CD4-positive, alpha-beta T cell (primary cell): Measurements from ENCODE around the gene SCRT2. TPM values are rescaled to one million over a fixed set of nuclear protein-coding genes. Genes with fewer than 3 reads are reported as not detected.

Experiments used
- ATAC-seq: fragments of 200-7000 bp; cut with Tn5 transposase; one replicate; pipeline ENCODE4 v1.10.0; 2022; ENCODE audit warnings: mild to moderate bottlenecking; ENCODE audit not compliant: poor library complexity
- CTCF ChIA-PET: fragments of 350-600 bp; sonication (Branson Sonifier 250); formaldehyde crosslinking; loops from one replicate; lab custom pipeline; 2021; ENCODE audit warnings: antibody characterized with exemption, inconsistent platforms; lab: Charles Lee
- POLR2A ChIA-PET: fragments of 350-600 bp; sonication (Branson Sonifier 250); formaldehyde crosslinking; loops from one replicate; lab custom pipeline; 2021; ENCODE audit warnings: antibody characterized with exemption, inconsistent platforms; lab: Charles Lee
- DNase-seq, 14 experiments: peaks; one replicate each; pipeline ENCODE4 v3.0.0-alpha.2; 2013 to 2020; ENCODE audit warnings: mixed read lengths in 2 of 14
- H3K27ac ChIP-seq, 2 donors: one replicate each; pipeline versions ENCODE4 v1.5.1 to v1.7.0; 2013; ENCODE audit warnings: low read length in 2 of 2, low read depth in 1 of 2, mild to moderate bottlenecking in 1 of 2
- H3K27me3 ChIP-seq, 2 experiments: 1 replicate in 1 of 2; 2 replicates in 1 of 2; pipeline versions ENCODE4 v1.6.1 to v1.7.0; 2013; ENCODE audit warnings: low read length in 2 of 2, control low read depth in 1 of 2, mild to moderate bottlenecking in 1 of 2, moderate library complexity in 1 of 2; ENCODE audit not compliant: insufficient read depth in 2 of 2, control insufficient read depth in 1 of 2
- H3K36me3 ChIP-seq: one replicate; pipeline ENCODE4 v1.6.1; 2013; ENCODE audit warnings: low read length, control low read depth; ENCODE audit not compliant: insufficient read depth
- H3K4me1 ChIP-seq: one replicate; pipeline ENCODE4 v1.6.1; 2013; ENCODE audit warnings: low read length, control low read depth; ENCODE audit not compliant: insufficient read depth
- H3K4me3 ChIP-seq: one replicate; pipeline ENCODE4 v1.5.1; 2013; ENCODE audit warnings: mild to moderate bottlenecking, low read length, moderate library complexity
- H3K9me3 ChIP-seq, 2 experiments: 1 replicate in 1 of 2; 2 replicates in 1 of 2; pipeline versions ENCODE4 v1.6.1 to v1.7.0; 2013; ENCODE audit warnings: low read length in 2 of 2, mild to moderate bottlenecking in 2 of 2, control low read depth in 1 of 2, moderate library complexity in 1 of 2; ENCODE audit not compliant: control insufficient read depth in 1 of 2, insufficient read depth in 1 of 2
- H3K27ac Mint-ChIP-seq: one replicate; pipeline ENCODE4 v1.8.0; 2020; ENCODE audit warnings: mixed read lengths
- H3K27me3 Mint-ChIP-seq: one replicate; pipeline ENCODE4 v1.8.0; 2021; ENCODE audit warnings: mixed read lengths
- H3K36me3 Mint-ChIP-seq: one replicate; pipeline ENCODE4 v1.8.0; 2021; ENCODE audit warnings: low read depth, mixed read lengths
- H3K4me1 Mint-ChIP-seq: one replicate; pipeline ENCODE4 v1.8.0; 2021; ENCODE audit warnings: low read depth, mixed read lengths
- H3K4me3 Mint-ChIP-seq: one replicate; pipeline ENCODE4 v1.8.0; 2020; ENCODE audit warnings: mild to moderate bottlenecking, mixed read lengths
- H3K9me3 Mint-ChIP-seq: one replicate; pipeline ENCODE4 v1.8.0; 2020; ENCODE audit warnings: mixed read lengths
- CTCF ChIP-seq: fragments of 200-600 bp; IDR thresholded peaks from one replicate; pipeline ENCODE4 v1.8.0; 2022; ENCODE audit warnings: antibody characterized with exemption, mild to moderate bottlenecking
- intact Hi-C, 2 experiments: fragments of 100-400 bp; cut with DNase I in 1 of 2; cut with micrococcal nuclease in 1 of 2; formaldehyde crosslinking; loops; one replicate each; pipeline versions ENCODE4 v1.15.1 to v1.9.0; 2023 to 2025; cut with DNase I, micrococcal nuclease
- total RNA-seq, 174 experiments: library from RNA in 2 of 174; stranded (reverse) in 2 of 174; gene quantifications; one replicate each; pipeline ENCODE4 v1.2.3 and lab custom pipeline; 2021 to 2026

SCRT2 gene
- total RNA-seq, 2 experiments from 2014 or later: not detected

- H3K27me3 Mint-ChIP-seq: peaks cover 74% of the 10 kb centered on the region
- Histone ChIP-seq H3K4me1 (no peaks in the 10 kb centered on the region), H3K36me3 (no peaks in the 10 kb centered on the region), H3K27me3 (peaks cover 61 to 84% of the 10 kb centered on the region in 2 experiments), H3K4me3 (no peak overlapping the region), H3K27ac (no peak overlapping the region), H3K9me3 (peaks cover 0 to 6% of the 10 kb centered on the region in 2 experiments)
- ChIA-PET CTCF (no interaction called here), POLR2A (no interaction called here)
- ATAC-seq: no peak
- H3K27ac Mint-ChIP-seq: no peak overlapping the region
- DNase-seq: no peak
- H3K4me3 Mint-ChIP-seq: no peak overlapping the region
- intact Hi-C loops: no loop called here
- no peak for TF ChIP-seq CTCF
- H3K36me3 Mint-ChIP-seq: no peaks in the 10 kb centered on the region
- no peaks in the 10 kb centered on the region for H3K9me3 Mint-ChIP-seq
- H3K4me1 Mint-ChIP-seq: no peaks in the 10 kb centered on the region
These were observed 13.1 kb downstream of the SCRT2 start for GRCh38 chr20:662277-663192.

- no peak for TF ChIP-seq CTCF
- ATAC-seq: no peak
- CTCF ChIA-PET: no interaction called here
- no peak overlapping the region for H3K27ac Mint-ChIP-seq
- POLR2A ChIA-PET: no interaction called here
- Histone ChIP-seq H3K27ac (no peak overlapping the region), H3K9me3 (peaks cover 0 to 6% of the 10 kb centered on the region in 2 experiments), H3K4me3 (no peak overlapping the region), H3K4me1 (no peaks in the 10 kb centered on the region), H3K27me3 (peaks cover 58 to 80% of the 10 kb centered on the region in 2 experiments), H3K36me3 (no peaks in the 10 kb centered on the region)
- H3K9me3 Mint-ChIP-seq: no peaks in the 10 kb centered on the region
- no peak for DNase-seq
- peaks cover 68% of the 10 kb centered on the region for H3K27me3 Mint-ChIP-seq
- no peaks in the 10 kb centered on the region for H3K36me3 Mint-ChIP-seq
- no peaks in the 10 kb centered on the region for H3K4me1 Mint-ChIP-seq
- no peak overlapping the region for H3K4me3 Mint-ChIP-seq
- intact Hi-C loops: no loop called here
These were observed 13.9 kb downstream of the SCRT2 start for GRCh38 chr20:661474-662270.

GRCh38 chr20:658731-659291 lies 16.8 kb downstream of the SCRT2 start:
- Mint-ChIP-seq H3K4me3 (no peak overlapping the region), H3K9me3 (no peaks in the 10 kb centered on the region), H3K27me3 (peaks cover 62% of the 10 kb centered on the region), H3K4me1 (peaks cover 5% of the 10 kb centered on the region), H3K36me3 (no peaks in the 10 kb centered on the region), H3K27ac (no peak overlapping the region)
- DNase-seq (no peak), ATAC-seq (no peak)
- peaks cover 5% of the 10 kb centered on the region for H3K4me1 ChIP-seq
- no peaks in the 10 kb centered on the region for H3K36me3 ChIP-seq
- H3K27ac ChIP-seq: no peak overlapping the region
- intact Hi-C loops: no loop called here
- ChIA-PET POLR2A (no interaction called here), CTCF (no interaction called here)
- H3K9me3 ChIP-seq: peaks cover 0 to 6% of the 10 kb centered on the region in 2 experiments
- peaks cover 35 to 55% of the 10 kb centered on the region in 2 experiments for H3K27me3 ChIP-seq
- no peak for TF ChIP-seq CTCF
- no peak overlapping the region for H3K4me3 ChIP-seq
